ENCODE data around the gene TMEM273. TPM values are rescaled to one million over a fixed set of nuclear protein-coding genes. Genes with fewer than 3 reads are reported as not detected.

The TMEM273 gene
- total and polyA plus RNA-seq, 4 donors: 3.5 to 10.9 (median 6.6) TPM

DNA sequence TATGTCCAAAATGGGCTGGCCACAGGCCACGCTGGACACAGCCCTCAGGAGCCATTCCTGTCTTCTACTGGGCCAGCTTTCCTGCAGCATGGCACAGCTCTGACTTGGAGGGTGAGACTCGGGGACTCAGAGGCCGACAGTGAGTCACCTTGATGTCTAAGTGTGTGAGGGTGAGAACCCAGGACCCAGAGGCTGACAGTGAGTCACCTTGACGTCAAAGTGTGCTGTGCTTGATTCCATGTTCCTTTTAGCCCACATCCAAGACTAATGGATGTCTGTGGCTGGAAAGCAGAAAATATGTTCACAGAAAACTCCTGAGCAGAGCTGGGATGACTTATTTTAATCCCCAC, 48.4 kb downstream of the TMEM273 start:
- Histone ChIP-seq H3K4me1 (ENCODE audit: control insufficient read depth, insufficient read depth, low read length) (peaks cover 10% of the 10 kb centered on the region), H3K27ac (ENCODE audit: low read depth, low read length) (no peak overlapping the region), H3K36me3 (ENCODE audit: control insufficient read depth, insufficient read depth, low read length) (no peaks in the 10 kb centered on the region), H3K27me3 (ENCODE audit: control insufficient read depth, insufficient read depth, low read length) (no peaks in the 10 kb centered on the region), H3K9me3 (ENCODE audit: control insufficient read depth, insufficient read depth, low read length) (no peaks in the 10 kb centered on the region), H3K4me3 (ENCODE audit: low read depth, low read length) (no peak overlapping the region)
- DNase-seq (ENCODE audit: low read depth in 4 of 6, low spot score in 6 of 6): no peak
- WGBS (ENCODE audit: insufficient coverage): 96% methylated on average over 3 of the region's 4 CpGs

DNA sequence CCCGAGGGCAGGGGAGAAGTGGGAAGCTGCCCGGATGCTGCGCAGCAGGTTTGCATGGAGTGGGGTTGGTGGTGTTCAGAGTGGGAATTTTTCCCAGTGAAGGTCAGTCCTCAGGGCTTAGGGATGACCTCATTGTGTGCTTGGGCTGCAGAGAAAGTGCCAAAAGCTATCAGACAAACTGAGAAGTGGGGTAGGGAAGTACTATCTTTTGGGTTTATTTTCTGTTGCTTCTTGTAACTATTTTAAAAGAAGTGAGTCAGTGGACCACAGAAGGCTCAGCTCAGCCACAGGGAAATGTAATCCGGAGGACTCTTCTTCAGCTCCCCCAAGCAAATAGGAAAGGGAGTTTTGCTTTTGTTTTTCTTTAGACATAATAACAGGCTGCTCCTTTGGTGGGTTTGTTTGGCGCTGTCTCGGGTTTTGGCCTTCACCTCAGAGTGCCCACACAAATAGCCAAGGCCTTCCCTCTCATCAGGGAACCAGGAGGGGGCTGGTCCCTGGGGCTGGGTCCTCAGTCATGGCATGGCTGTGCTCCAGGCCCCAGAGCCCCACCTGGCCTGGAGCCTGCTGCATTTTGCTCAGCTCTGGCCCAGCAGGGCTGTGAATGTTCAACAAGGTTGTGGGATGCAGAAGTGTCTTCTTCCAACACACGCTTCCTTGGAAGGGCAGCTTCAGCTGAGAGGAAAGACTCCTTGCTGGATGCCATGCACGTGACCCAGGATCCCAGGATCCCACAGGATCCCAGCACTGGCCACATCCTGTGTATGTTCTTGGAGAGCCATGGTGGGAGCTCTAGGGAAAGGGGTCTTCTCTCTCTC, 49.0 kb downstream of the TMEM273 start:
- WGBS (ENCODE audit: insufficient coverage): 82% methylated on average over 6 of the region's 8 CpGs
- no peaks in the 10 kb centered on the region for H3K36me3 ChIP-seq (ENCODE audit: control insufficient read depth, insufficient read depth, low read length)
- H3K27me3 ChIP-seq (ENCODE audit: control insufficient read depth, insufficient read depth, low read length): no peaks in the 10 kb centered on the region
- H3K27ac ChIP-seq (ENCODE audit: low read depth, low read length): peak overlapping the region; percentile 50
- no peak for DNase-seq (ENCODE audit: low read depth in 4 of 6, low spot score in 6 of 6)
- H3K4me1 ChIP-seq (ENCODE audit: control insufficient read depth, insufficient read depth, low read length): peaks cover 10% of the 10 kb centered on the region
- no peaks in the 10 kb centered on the region for H3K9me3 ChIP-seq (ENCODE audit: control insufficient read depth, insufficient read depth, low read length)
- no peak overlapping the region for H3K4me3 ChIP-seq (ENCODE audit: low read depth, low read length)

DNA sequence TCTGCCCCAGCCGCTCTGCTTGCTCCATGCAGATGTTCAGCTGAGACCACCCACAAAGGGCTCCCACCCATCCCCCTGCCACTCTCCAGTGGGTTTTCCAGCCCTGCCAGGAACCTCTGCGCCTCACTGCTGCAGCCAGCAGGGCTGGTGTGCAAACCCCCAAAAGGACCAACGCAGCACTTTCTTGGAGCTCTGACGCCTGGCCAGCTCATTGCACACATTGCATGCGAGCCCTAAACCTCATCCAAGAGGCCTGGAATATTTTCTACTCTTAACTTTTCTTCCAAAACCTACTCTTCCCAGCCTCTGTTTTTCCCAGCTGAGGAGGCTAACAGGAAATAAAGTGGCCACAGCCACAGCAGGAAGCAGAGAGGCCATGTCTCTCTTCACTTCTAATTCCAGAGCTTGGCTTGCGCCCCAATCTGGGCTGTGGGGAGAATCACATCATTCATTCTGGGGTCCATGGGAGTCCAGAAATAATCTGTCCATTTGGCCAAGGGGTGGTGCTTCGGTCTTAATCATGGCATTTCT, 49.8 kb downstream of the TMEM273 start:
- H3K4me3 ChIP-seq (ENCODE audit: low read depth, low read length): no peak overlapping the region
- no peak for DNase-seq (ENCODE audit: low read depth in 4 of 6, low spot score in 6 of 6)
- H3K36me3 ChIP-seq (ENCODE audit: control insufficient read depth, insufficient read depth, low read length): no peaks in the 10 kb centered on the region
- WGBS (ENCODE audit: insufficient coverage): 84% methylated on average over 6 of the region's 7 CpGs
- no peaks in the 10 kb centered on the region for H3K9me3 ChIP-seq (ENCODE audit: control insufficient read depth, insufficient read depth, low read length)
- H3K27me3 ChIP-seq (ENCODE audit: control insufficient read depth, insufficient read depth, low read length): no peaks in the 10 kb centered on the region
- peaks cover 10% of the 10 kb centered on the region for H3K4me1 ChIP-seq (ENCODE audit: control insufficient read depth, insufficient read depth, low read length)
- peak overlapping the region; percentile 43 for H3K27ac ChIP-seq (ENCODE audit: low read depth, low read length)

DNA sequence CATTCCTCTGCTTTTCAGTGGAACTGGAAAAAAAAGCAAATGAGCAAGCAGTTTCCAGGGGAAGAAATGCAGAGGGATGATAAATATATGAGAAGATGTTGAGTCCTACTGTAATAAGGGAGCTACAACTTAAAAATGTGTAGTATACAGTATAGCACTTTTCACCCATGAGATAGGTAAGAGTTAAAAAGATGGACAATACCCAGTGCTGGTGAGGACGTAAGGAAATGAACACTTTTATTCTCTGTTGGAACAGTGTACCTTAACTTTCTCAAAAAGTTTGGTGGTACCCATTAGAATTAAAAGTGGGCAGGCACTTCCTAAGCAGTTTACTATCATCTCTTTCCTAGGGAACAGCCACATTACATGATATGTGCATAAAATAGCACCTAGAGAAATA, 51.7 kb downstream of the TMEM273 start:
- Histone ChIP-seq H3K9me3 (ENCODE audit: control insufficient read depth, insufficient read depth, low read length) (no peaks in the 10 kb centered on the region), H3K27me3 (ENCODE audit: control insufficient read depth, insufficient read depth, low read length) (no peaks in the 10 kb centered on the region), H3K4me3 (ENCODE audit: low read depth, low read length) (no peak overlapping the region), H3K27ac (ENCODE audit: low read depth, low read length) (no peak overlapping the region), H3K36me3 (ENCODE audit: control insufficient read depth, insufficient read depth, low read length) (no peaks in the 10 kb centered on the region), H3K4me1 (ENCODE audit: control insufficient read depth, insufficient read depth, low read length) (peaks cover 10% of the 10 kb centered on the region)
- no CpG with 5 or more reads among the region's 1 CpG for WGBS (ENCODE audit: insufficient coverage)
- no peak for DNase-seq (ENCODE audit: low read depth in 4 of 6, low spot score in 6 of 6)

DNA sequence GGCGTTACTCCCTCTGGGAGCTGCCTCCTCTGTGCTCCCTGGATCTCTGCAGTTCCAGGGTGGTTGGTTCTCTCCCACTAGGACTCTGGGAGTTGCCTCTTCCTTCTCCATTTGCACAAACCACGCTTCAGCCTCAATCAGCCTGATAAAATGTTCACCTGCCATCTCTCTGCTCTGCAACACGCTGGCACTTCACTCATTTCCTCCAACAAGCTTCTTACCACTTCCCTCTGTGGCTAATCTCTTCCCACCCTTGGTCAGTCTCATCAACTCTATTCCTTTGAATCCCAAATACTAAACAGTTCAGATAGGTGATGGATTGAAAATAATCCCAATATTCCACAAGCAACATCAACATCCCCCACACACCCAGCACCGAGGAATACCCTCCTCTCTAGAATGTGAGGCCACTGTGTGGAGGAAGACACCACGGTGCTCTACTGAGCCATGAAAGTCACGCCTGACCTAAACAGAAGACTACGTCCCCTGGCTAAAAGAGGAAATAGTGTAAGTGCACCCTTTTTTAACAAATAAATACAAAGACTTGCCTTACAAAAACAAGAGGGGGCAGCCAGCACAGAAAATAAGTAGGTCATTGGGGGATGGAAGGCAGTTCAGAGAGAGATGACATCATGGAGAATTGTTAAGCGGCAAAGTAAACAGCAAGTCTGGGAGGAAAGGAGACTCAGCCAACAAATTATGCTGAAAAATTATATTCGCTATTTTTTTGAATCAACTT, 52.4 kb downstream of the TMEM273 start:
- 90% methylated on average over 3 of the region's 9 CpGs for WGBS (ENCODE audit: insufficient coverage)
- DNase-seq (ENCODE audit: low read depth in 4 of 6, low spot score in 6 of 6): peak in 1 of 6 donors; percentile 26
- Histone ChIP-seq H3K9me3 (ENCODE audit: control insufficient read depth, insufficient read depth, low read length) (no peaks in the 10 kb centered on the region), H3K4me3 (ENCODE audit: low read depth, low read length) (no peak overlapping the region), H3K36me3 (ENCODE audit: control insufficient read depth, insufficient read depth, low read length) (no peaks in the 10 kb centered on the region), H3K4me1 (ENCODE audit: control insufficient read depth, insufficient read depth, low read length) (peaks cover 10% of the 10 kb centered on the region), H3K27ac (ENCODE audit: low read depth, low read length) (no peak overlapping the region), H3K27me3 (ENCODE audit: control insufficient read depth, insufficient read depth, low read length) (no peaks in the 10 kb centered on the region)

DNA sequence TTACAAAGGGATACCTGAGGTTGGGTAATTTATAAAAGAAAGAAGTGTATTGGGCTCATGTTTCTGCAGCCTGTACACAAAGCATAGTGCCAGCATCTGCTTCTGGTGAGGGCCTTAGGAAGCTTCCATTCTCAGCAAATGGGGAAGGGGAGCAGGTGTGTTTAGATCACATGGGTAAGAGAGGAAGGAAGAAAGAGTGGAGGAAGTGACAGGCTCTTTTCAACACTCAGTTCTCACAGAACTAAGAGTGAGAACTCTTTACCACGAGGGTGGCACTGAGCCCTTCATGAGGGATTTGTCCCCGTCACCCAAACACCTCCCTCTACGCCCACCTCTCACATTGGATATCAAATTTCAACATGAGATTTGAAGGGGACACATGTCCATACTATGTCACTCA, 53.9 kb downstream of the TMEM273 start:
- no peaks in the 10 kb centered on the region for H3K27me3 ChIP-seq (ENCODE audit: control insufficient read depth, insufficient read depth, low read length)
- no peak overlapping the region for H3K27ac ChIP-seq (ENCODE audit: low read depth, low read length)
- no peaks in the 10 kb centered on the region for H3K9me3 ChIP-seq (ENCODE audit: control insufficient read depth, insufficient read depth, low read length)
- no peaks in the 10 kb centered on the region for H3K36me3 ChIP-seq (ENCODE audit: control insufficient read depth, insufficient read depth, low read length)
- peaks cover 5% of the 10 kb centered on the region for H3K4me1 ChIP-seq (ENCODE audit: control insufficient read depth, insufficient read depth, low read length)
- DNase-seq (ENCODE audit: low read depth in 4 of 6, low spot score in 6 of 6): no peak
- WGBS (ENCODE audit: insufficient coverage): 70% methylated on average over 3 of the region's 3 CpGs
- no peak overlapping the region for H3K4me3 ChIP-seq (ENCODE audit: low read depth, low read length)

DNA sequence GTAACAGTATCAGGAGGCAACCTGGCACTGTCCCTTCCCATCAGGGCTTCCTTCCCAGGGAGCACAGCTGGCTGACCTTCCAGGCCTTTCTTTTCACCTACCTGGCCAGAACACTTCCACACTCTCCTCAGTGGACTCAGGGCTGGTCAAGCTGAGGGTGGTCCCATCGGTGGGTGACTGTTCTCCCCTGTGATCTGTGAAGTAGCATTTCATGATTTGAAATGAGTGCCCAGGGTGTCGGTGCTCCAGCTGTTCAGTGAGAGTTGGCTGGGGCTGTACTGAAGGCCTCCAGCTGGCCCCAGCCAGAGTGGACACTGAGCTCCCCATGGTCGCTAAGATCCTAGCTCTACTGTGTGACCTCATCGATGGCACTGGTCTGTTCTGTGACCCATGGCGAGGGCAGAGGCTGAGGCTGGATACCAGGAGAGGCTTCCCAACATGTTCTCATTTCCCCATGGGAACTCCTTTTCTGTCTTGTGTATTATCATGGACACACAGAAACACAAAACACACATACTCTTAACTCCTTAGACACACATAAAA, 54.4 kb downstream of the TMEM273 start, which contains the start of gene FAM170B:
Gene FAM170B, minus strand, starts transcription at position 316 of the 543 bp plus-strand sequence. Its CDS starts 103 bp downstream, at position 213.
- Histone ChIP-seq H3K4me3 (ENCODE audit: low read depth, low read length) (no peak within 1 kb of the TSS), H3K27ac (ENCODE audit: low read depth, low read length) (no peak within 1 kb of the TSS), H3K27me3 (ENCODE audit: control insufficient read depth, insufficient read depth, low read length) (no peaks in the 10 kb centered on the region), H3K36me3 (ENCODE audit: control insufficient read depth, insufficient read depth, low read length) (no peaks in the 10 kb centered on the region), H3K9me3 (ENCODE audit: control insufficient read depth, insufficient read depth, low read length) (no peaks in the 10 kb centered on the region), H3K4me1 (ENCODE audit: control insufficient read depth, insufficient read depth, low read length) (peaks cover 2% of the 10 kb centered on the region)
- no peak for DNase-seq (ENCODE audit: low read depth in 4 of 6, low spot score in 6 of 6)
- WGBS (ENCODE audit: insufficient coverage): 94% methylated on average over 5 of the region's 5 CpGs

DNA sequence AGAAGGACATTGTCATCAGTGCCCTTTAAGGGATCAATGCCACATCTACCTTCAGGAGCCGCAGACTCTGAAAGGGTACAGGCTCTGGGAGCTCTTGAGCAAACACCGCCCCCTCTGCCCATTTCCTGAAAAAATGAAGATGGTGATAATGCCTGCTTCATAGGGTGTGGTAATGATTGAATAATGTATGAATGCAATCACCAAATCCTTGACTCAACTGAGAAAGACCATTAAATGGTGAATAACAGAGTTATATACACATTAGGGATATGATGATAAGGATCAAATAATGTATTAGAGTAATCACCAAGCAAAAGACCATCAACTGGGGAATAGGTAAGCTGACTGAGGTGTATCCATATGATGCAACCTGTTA, 55.8 kb downstream of the TMEM273 start:
- WGBS (ENCODE audit: insufficient coverage): 100% methylated on average over 1 of the region's 2 CpGs

DNA sequence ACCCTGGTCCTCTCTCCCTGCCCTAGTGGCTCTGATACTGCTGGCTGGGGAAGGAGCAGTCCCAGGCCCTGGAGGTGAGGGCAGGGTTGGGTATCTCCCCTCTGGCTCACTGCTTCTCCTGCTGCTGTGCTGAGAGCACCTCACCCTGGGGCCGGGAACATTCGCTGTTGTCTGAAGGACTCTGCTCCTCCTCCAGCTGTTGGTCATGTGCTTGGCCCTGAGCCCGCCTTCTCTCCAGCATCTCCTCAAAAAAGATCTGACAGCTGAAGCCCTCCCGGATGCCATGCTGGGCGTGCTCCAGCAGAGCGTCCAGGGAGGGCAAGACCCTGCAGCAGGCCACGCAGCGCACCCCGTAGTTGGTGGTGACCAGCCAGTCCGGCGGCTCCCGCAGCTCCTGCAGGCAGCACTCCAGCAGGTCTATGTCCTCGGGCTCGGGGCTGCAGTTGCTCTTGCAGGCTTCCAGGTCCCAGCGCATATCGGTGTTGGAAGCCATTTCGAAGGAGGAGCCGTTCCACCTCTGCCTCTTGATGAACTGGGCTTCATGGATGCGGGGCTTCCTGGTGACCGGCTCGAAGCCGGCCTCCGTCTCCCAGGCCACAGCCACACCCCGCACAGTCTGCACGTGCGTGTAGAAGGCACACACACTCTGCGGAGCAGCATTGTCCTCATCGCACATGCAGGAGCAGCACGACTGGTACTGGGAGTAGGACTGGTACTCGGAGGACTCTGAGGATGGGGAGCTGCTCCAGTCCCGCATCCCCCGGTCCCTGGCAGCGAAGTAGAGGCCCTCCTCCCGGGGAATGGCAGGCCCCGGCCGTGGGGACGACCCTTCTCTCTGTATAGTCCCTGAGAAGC, 56.5 kb downstream of the TMEM273 start:
- 92% methylated on average over 34 of the region's 37 CpGs for WGBS (ENCODE audit: insufficient coverage)
- DNase-seq (ENCODE audit: low read depth in 4 of 6, low spot score in 6 of 6): no peak

More for the DNA sequence above, 55.8 kb downstream of the TMEM273 start:
- Histone ChIP-seq H3K4me3 (ENCODE audit: low read depth, low read length) (no peak overlapping the region), H3K9me3 (ENCODE audit: control insufficient read depth, insufficient read depth, low read length) (no peaks in the 10 kb centered on the region), H3K27me3 (ENCODE audit: control insufficient read depth, insufficient read depth, low read length) (no peaks in the 10 kb centered on the region), H3K36me3 (ENCODE audit: control insufficient read depth, insufficient read depth, low read length) (no peaks in the 10 kb centered on the region), H3K4me1 (ENCODE audit: control insufficient read depth, insufficient read depth, low read length) (no peaks in the 10 kb centered on the region), H3K27ac (ENCODE audit: low read depth, low read length) (no peak overlapping the region)
- DNase-seq (ENCODE audit: low read depth in 4 of 6, low spot score in 6 of 6): no peak

More for the DNA sequence above, 56.5 kb downstream of the TMEM273 start:
- Histone ChIP-seq H3K4me1 (ENCODE audit: control insufficient read depth, insufficient read depth, low read length) (no peaks in the 10 kb centered on the region), H3K9me3 (ENCODE audit: control insufficient read depth, insufficient read depth, low read length) (no peaks in the 10 kb centered on the region), H3K27ac (ENCODE audit: low read depth, low read length) (no peak overlapping the region), H3K4me3 (ENCODE audit: low read depth, low read length) (no peak overlapping the region), H3K36me3 (ENCODE audit: control insufficient read depth, insufficient read depth, low read length) (no peaks in the 10 kb centered on the region), H3K27me3 (ENCODE audit: control insufficient read depth, insufficient read depth, low read length) (no peaks in the 10 kb centered on the region)

Measured in spinal cord (tissue), 10 donors.